GM19238 (cell line): ENCODE results near the gene HMGXB3.
A peak's percentile ranks its signal among the peaks of the same experiment; 100 is the strongest.

Experiments
- DNase-seq: peaks from one replicate; pipeline ENCODE4 v3.0.0; 2011; ENCODE audit warnings: low spot score; ENCODE audit not compliant: insufficient read length

Gene HMGXB3

GRCh38 chr5:149990518-149991376 is 9.8 kb upstream of the HMGXB3 start:
- peak; percentile 39 for DNase-seq

- DNase-seq, result no peak
Observed at GRCh38 chr5:149993471-149993870, 7.1 kb upstream of the HMGXB3 start.

- DNase-seq, result no peak
Observed at GRCh38 chr5:149995385-149996204, 4.9 kb upstream of the HMGXB3 start.

GRCh38 chr5:149996205-149996890 is 4.2 kb upstream of the HMGXB3 start:
- DNase-seq, result no peak

- DNase-seq, result no peak
Observed at GRCh38 chr5:149998281-149998680, 2.3 kb upstream of the HMGXB3 start.

GRCh38 chr5:149999359-149999758 is 1.2 kb upstream of the HMGXB3 start:
- no peak for DNase-seq

- DNase-seq, result no peak
Observed at GRCh38 chr5:149999866-150000255, 678 bp upstream of the HMGXB3 start.

- no peak for DNase-seq
Observed at GRCh38 chr5:150000990-150001659, 586 bp downstream of the HMGXB3 start.

- DNase-seq, result peak; percentile 49
Observed at GRCh38 chr5:150001660-150002486, 1.3 kb downstream of the HMGXB3 start.

- no peak for DNase-seq
Observed at GRCh38 chr5:150006318-150006717, 5.8 kb downstream of the HMGXB3 start.

GRCh38 chr5:150007050-150007449 is 6.5 kb downstream of the HMGXB3 start:
- no peak for DNase-seq

GRCh38 chr5:150009671-150010387 is 9.3 kb downstream of the HMGXB3 start:
- no peak for DNase-seq

- DNase-seq, result no peak
Observed at GRCh38 chr5:150013931-150014330, 13.4 kb downstream of the HMGXB3 start.

GRCh38 chr5:150014456-150014855 is 13.9 kb downstream of the HMGXB3 start:
- no peak for DNase-seq

GRCh38 chr5:150015415-150015814 is 14.9 kb downstream of the HMGXB3 start:
- no peak for DNase-seq

GRCh38 chr5:150016537-150016936 is 16.0 kb downstream of the HMGXB3 start:
- DNase-seq, result no peak

- DNase-seq, result no peak
Observed at GRCh38 chr5:150017226-150018005, 16.9 kb downstream of the HMGXB3 start.

GRCh38 chr5:150020249-150020648 is 19.7 kb downstream of the HMGXB3 start:
- DNase-seq, result no peak
